GM12875 (cell line): ENCODE results near the gene TTLL11.

Experiments
- H3K4me3 ChIP-seq: one replicate; pipeline ENCODE4 v1.5.1; 2011; ENCODE audit warnings: low read depth, low read length, control low read depth
- TF ChIP-seq, protein P1 (sequence below): IDR thresholded peaks from 2 replicates; pipeline ENCODE4 v1.5.1; 2011; ENCODE audit warnings: low read depth, mild to moderate bottlenecking, control low read depth, inconsistent platforms, low read length, moderate library complexity, borderline replicate concordance; ENCODE audit not compliant: insufficient read depth

Gene TTLL11

DNA sequence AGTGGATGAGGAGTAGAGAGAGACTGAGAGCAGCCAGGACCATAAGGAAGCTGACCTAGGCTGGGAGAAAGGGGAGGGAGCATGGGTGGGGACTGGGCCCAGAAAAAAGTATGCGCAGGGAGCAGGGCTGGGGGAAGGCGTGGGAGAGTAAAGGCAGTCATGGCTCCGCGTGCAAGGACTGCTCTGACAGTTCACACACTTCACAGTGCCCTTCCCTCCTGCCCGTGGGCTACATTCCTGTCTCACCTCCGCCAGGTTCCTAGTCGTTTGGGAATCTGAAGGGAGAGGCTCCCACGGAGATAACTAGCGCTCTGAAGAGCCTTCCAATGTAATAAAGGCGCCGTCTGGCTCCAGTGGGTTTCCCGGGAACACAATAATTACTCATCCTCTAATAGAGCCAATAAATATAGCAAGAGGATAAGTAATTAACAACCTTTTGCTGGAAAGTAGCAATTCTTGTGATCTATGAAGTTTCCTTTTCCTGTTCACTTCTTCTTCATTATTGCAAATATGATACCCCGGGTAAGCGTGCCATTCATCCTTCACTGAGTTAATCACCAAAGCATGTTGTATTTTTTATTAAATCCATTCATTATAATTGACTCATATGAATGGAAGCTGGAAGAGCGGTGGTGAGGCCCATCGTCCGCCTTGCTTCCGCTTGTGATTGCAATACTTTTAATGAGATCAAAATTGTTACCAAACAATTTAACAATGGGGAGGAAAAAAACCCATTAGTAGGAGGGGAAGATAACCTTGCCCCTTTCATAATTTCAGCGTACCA is 39.3 kb downstream of the TTLL11 start:
- no peak overlapping the region for H3K4me3 ChIP-seq
- TF ChIP-seq, protein P1, sequence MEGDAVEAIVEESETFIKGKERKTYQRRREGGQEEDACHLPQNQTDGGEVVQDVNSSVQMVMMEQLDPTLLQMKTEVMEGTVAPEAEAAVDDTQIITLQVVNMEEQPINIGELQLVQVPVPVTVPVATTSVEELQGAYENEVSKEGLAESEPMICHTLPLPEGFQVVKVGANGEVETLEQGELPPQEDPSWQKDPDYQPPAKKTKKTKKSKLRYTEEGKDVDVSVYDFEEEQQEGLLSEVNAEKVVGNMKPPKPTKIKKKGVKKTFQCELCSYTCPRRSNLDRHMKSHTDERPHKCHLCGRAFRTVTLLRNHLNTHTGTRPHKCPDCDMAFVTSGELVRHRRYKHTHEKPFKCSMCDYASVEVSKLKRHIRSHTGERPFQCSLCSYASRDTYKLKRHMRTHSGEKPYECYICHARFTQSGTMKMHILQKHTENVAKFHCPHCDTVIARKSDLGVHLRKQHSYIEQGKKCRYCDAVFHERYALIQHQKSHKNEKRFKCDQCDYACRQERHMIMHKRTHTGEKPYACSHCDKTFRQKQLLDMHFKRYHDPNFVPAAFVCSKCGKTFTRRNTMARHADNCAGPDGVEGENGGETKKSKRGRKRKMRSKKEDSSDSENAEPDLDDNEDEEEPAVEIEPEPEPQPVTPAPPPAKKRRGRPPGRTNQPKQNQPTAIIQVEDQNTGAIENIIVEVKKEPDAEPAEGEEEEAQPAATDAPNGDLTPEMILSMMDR: no peak

- TF ChIP-seq, protein P1: no peak
- no peak overlapping the region for H3K4me3 ChIP-seq
Observed at GRCh38 chr9:122053064-122053463, 40.0 kb downstream of the TTLL11 start.

GRCh38 chr9:122051351-122052321 is 41.5 kb downstream of the TTLL11 start:
- TF ChIP-seq, protein P1: no peak
- H3K4me3 ChIP-seq: no peak overlapping the region

DNA sequence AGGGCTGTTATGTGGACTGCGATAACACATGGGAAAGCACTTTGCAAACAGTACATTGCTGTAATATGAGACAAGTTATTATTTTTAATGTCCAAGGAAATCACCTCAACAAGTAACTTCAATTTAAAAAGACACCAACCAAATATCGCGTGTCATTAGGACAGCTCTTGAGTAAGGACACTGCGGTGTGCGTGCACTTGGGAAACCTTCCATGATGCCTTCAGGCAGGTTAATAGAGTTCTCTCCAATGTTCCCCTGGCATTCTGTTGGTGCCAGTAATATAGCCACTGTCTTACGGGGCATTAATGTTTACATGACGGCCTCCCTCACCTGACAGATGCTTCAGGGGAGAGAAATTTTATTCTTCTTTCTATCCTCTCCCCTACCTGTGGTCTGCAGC is 42.9 kb downstream of the TTLL11 start:
- TF ChIP-seq, protein P1: no peak
- no peak overlapping the region for H3K4me3 ChIP-seq

DNA sequence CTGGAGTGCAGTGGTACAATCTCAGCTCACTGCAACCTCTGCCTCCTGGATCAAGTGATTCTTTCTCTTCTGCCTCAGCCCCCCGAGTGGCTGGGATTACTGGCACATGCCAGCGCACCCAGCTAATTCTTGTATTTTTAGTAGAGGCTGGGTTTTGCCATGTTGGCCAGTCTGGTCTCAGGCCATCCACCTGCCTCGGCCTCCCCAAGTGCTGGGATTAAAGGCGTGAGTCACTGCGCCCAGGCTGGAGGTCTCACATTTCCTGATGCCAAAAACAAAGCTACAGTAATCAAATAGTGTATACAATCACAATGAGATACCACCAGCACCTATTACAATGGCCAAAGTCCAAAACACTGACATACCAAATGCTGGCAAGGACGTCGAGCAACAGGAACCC is 51.1 kb downstream of the TTLL11 start:
- TF ChIP-seq, protein P1: no peak
- no peak overlapping the region for H3K4me3 ChIP-seq

GRCh38 chr9:122040561-122041242 is 52.4 kb downstream of the TTLL11 start:
- TF ChIP-seq, protein P1: no peak
- H3K4me3 ChIP-seq: no peak overlapping the region
